GM23338 (cell line): ENCODE measurements around the gene GPSM1. TPM values are rescaled to one million over a fixed set of nuclear protein-coding genes. Genes with fewer than 3 reads are reported as not detected.

Experiments used
- ATAC-seq: fragments of 200-7000 bp; cut with Tn5 transposase; 3 replicates; pipeline ENCODE4 v1.9.1; 2020
- DNase-seq: peaks from one replicate; pipeline ENCODE4 v3.0.0-alpha.2; 2015; ENCODE audit warnings: low spot score
- H2AFZ ChIP-seq: fragments of 200-600 bp; sonication (generic); 2 replicates; pipeline ENCODE4 v1.8.0; 2016; ENCODE audit warnings: antibody characterized with exemption, mild to moderate bottlenecking, moderate library complexity
- H3F3A ChIP-seq: fragments of 200-600 bp; sonication (generic); replicated peaks from 2 replicates; pipeline ENCODE4 v1.8.0; 2017; ENCODE audit warnings: antibody characterized with exemption, mixed run types, low read depth
- H3K27ac ChIP-seq: fragments of 200-600 bp; sonication (generic); 2 replicates; pipeline ENCODE4 v1.6.1; 2016; ENCODE audit warnings: low read depth
- H3K27me3 ChIP-seq: fragments of 200-600 bp; sonication (generic); 2 replicates; pipeline ENCODE4 v1.8.0; 2016; ENCODE audit warnings: mild to moderate bottlenecking, mixed run types, moderate library complexity; ENCODE audit not compliant: insufficient read depth
- H3K36me3 ChIP-seq: fragments of 200-600 bp; sonication (generic); 2 replicates; pipeline ENCODE4 v1.8.0; 2016; ENCODE audit warnings: mild to moderate bottlenecking; ENCODE audit not compliant: insufficient read depth
- H3K4me1 ChIP-seq: fragments of 200-600 bp; sonication (generic); 2 replicates; pipeline ENCODE4 v1.8.0; 2016; ENCODE audit warnings: mild to moderate bottlenecking, moderate library complexity; ENCODE audit not compliant: insufficient read depth
- H3K4me2 ChIP-seq: fragments of 200-600 bp; sonication (generic); 2 replicates; pipeline ENCODE4 v1.7.1; 2017; ENCODE audit warnings: mixed run types
- H3K4me3 ChIP-seq: fragments of 200-600 bp; sonication (generic); 2 replicates; pipeline ENCODE4 v1.6.1; 2016; ENCODE audit warnings: mixed run types
- H3K79me2 ChIP-seq: fragments of 200-600 bp; sonication (generic); replicated peaks from 2 replicates; pipeline ENCODE4 v1.8.0; 2017; ENCODE audit warnings: mild to moderate bottlenecking; ENCODE audit not compliant: insufficient read depth
- H3K9me2 ChIP-seq: fragments of 200-600 bp; sonication (generic); 2 replicates; pipeline ENCODE4 v1.8.0; 2017; ENCODE audit not compliant: insufficient read depth
- H4K20me1 ChIP-seq: fragments of 200-600 bp; sonication (generic); replicated peaks from 2 replicates; pipeline ENCODE4 v1.8.0; 2017; ENCODE audit warnings: mild to moderate bottlenecking; ENCODE audit not compliant: insufficient read depth
- H3K27ac Mint-ChIP-seq: 2 replicates; pipeline ENCODE4 v1.8.0; 2020; ENCODE audit warnings: inconsistent platforms, mild to moderate bottlenecking, moderate library complexity, mixed read lengths
- H3K27me3 Mint-ChIP-seq: 3 replicates; pipeline ENCODE4 v1.8.0; 2022; ENCODE audit warnings: low read depth, mild to moderate bottlenecking, moderate library complexity, mixed read lengths, inconsistent platforms; ENCODE audit not compliant: insufficient read depth, poor library complexity
- H3K36me3 Mint-ChIP-seq: 3 replicates; pipeline ENCODE4 v1.8.0; 2021; ENCODE audit warnings: low read depth, mild to moderate bottlenecking, inconsistent platforms, moderate library complexity, mixed read lengths
- H3K4me1 Mint-ChIP-seq: 3 replicates; pipeline ENCODE4 v1.8.0; 2020; ENCODE audit warnings: mild to moderate bottlenecking, inconsistent platforms, mixed read lengths
- H3K4me3 Mint-ChIP-seq: 3 replicates; pipeline ENCODE4 v1.8.0; 2021; ENCODE audit warnings: moderate library complexity, mild to moderate bottlenecking, inconsistent platforms, mixed read lengths
- H3K9me3 Mint-ChIP-seq: 3 replicates; pipeline ENCODE4 v1.8.0; 2020; ENCODE audit warnings: moderate library complexity, mild to moderate bottlenecking, inconsistent platforms, mixed read lengths
- CREB1 ChIP-seq: fragments of 250-450 bp; sonication (Bioruptor Pico); IDR thresholded peaks from 2 replicates; pipeline ENCODE4 v1.5.0; 2020; ENCODE audit warnings: low read depth, mild to moderate bottlenecking, moderate library complexity
- CTCF ChIP-seq, 2 experiments: fragments of 200-600 bp in 1 of 2; sonication (generic) in 1 of 2; conservative IDR thresholded peaks; 2 replicates each; pipeline versions ENCODE4 v1.5.1 to v1.6.1; 2016 to 2017; ENCODE audit warnings: antibody characterized with exemption in 2 of 2, low read depth in 2 of 2, mild to moderate bottlenecking in 2 of 2, moderate library complexity in 1 of 2
- EZH2 ChIP-seq: fragments of 200-600 bp; sonication (generic); IDR thresholded peaks from one replicate; pipeline ENCODE4 v1.8.0; 2017; ENCODE audit warnings: antibody characterized with exemption, mild to moderate bottlenecking, low read depth; ENCODE audit not compliant: unreplicated experiment
- EZH2phosphoT487 ChIP-seq: fragments of 200-600 bp; sonication (generic); IDR thresholded peaks from one replicate; pipeline ENCODE4 v1.8.1; 2018; ENCODE audit warnings: antibody characterized with exemption; ENCODE audit not compliant: unreplicated experiment
- JUNB ChIP-seq: IDR thresholded peaks from one replicate; pipeline ENCODE4 v1.6.1; 2016; ENCODE audit warnings: antibody characterized with exemption; ENCODE audit not compliant: unreplicated experiment
- POLR2AphosphoS5 ChIP-seq: IDR thresholded peaks from 2 replicates; pipeline ENCODE4 v1.6.1; 2016; ENCODE audit warnings: antibody characterized with exemption, low read depth
- ZNF114 ChIP-seq: fragments of 250-450 bp; sonication (Bioruptor Pico); IDR thresholded peaks from 2 replicates; pipeline ENCODE4 v1.5.0; 2020; ENCODE audit warnings: mild to moderate bottlenecking, moderate library complexity
- ZNF331 ChIP-seq: fragments of 250-450 bp; sonication (Bioruptor Pico); IDR thresholded peaks from 2 replicates; pipeline ENCODE4 v1.5.0; 2020; ENCODE audit warnings: low read depth, mild to moderate bottlenecking, moderate library complexity
- ZNF462 ChIP-seq: fragments of 250-450 bp; sonication (Bioruptor Pico); IDR thresholded peaks from 2 replicates; pipeline ENCODE4 v1.5.0; 2020; ENCODE audit warnings: mild to moderate bottlenecking, moderate library complexity
- polyA plus RNA-seq: library from polyadenylated mRNA; unstranded; fragments of >200 nt; fragmentation: Nextera tagmentation; extraction: Ambion mirVana; gene quantifications from 2 replicates; pipeline ENCODE4 v1.2.1, GENCODE V29; 2016
- total RNA-seq: library from RNA; depleted of rRNA; stranded (reverse); fragments of >200 nt; shearing (Covaris generic); gene quantifications from 2 replicates; pipeline ENCODE4 v1.2.3, GENCODE V29; 2014

GPSM1 gene
- total and polyA plus RNA-seq, 2 experiments from 2014 or later, result 4.8 to 23.2 TPM

GRCh38 chr9:136310273-136311030 is 16.9 kb upstream of the GPSM1 start:
- Histone ChIP-seq H3K79me2 (no peaks in the 10 kb centered on the region), H4K20me1 (no peaks in the 10 kb centered on the region), H3K4me1 (no peaks in the 10 kb centered on the region), H3F3A (peaks cover 22% of the 10 kb centered on the region), H3K9me2 (no peaks in the 10 kb centered on the region), H3K36me3 (no peaks in the 10 kb centered on the region), H3K4me2 (no peak overlapping the region), H3K4me3 (no peak overlapping the region), H2AFZ (no peak overlapping the region), H3K27ac (no peak overlapping the region), H3K27me3 (no peaks in the 10 kb centered on the region)
- no peaks in the 10 kb centered on the region; the same call in 2 of the 3 replicates for H3K36me3 Mint-ChIP-seq
- DNase-seq (no peak), ATAC-seq (no peak)
- TF ChIP-seq EZH2, result no peak
- TF ChIP-seq JUNB, result no peak
- TF ChIP-seq ZNF114 (CRISPR knock-in tag), result no peak
- TF ChIP-seq ZNF462 (CRISPR knock-in tag), result no peak
- no peak for TF ChIP-seq CREB1 (CRISPR knock-in tag)
- TF ChIP-seq CTCF (conservative IDR thresholded peaks at IDR 0.05; ENCODE audit: low read depth in 2 of 2), result no peak
- no peak for TF ChIP-seq ZNF331 (CRISPR knock-in tag)
- no peak for TF ChIP-seq POLR2AphosphoS5
- TF ChIP-seq EZH2phosphoT487, result no peak
- H3K4me3 Mint-ChIP-seq, result no peak overlapping the region
- H3K4me1 Mint-ChIP-seq, result no peaks in the 10 kb centered on the region
- no peak overlapping the region for H3K27ac Mint-ChIP-seq
- peaks cover 2% of the 10 kb centered on the region for H3K27me3 Mint-ChIP-seq
- H3K9me3 Mint-ChIP-seq, result peaks cover 4% of the 10 kb centered on the region
